NCI-H1694 treated with DMSO at 0.1 percent for 48 hours (cell line): ENCODE data around the gene ANAPC4.

Experiments
- DNase-seq: peaks from one replicate; lab custom pipeline; 2025; lab: John Stamatoyannopoulos, UW

ANAPC4 gene

DNA sequence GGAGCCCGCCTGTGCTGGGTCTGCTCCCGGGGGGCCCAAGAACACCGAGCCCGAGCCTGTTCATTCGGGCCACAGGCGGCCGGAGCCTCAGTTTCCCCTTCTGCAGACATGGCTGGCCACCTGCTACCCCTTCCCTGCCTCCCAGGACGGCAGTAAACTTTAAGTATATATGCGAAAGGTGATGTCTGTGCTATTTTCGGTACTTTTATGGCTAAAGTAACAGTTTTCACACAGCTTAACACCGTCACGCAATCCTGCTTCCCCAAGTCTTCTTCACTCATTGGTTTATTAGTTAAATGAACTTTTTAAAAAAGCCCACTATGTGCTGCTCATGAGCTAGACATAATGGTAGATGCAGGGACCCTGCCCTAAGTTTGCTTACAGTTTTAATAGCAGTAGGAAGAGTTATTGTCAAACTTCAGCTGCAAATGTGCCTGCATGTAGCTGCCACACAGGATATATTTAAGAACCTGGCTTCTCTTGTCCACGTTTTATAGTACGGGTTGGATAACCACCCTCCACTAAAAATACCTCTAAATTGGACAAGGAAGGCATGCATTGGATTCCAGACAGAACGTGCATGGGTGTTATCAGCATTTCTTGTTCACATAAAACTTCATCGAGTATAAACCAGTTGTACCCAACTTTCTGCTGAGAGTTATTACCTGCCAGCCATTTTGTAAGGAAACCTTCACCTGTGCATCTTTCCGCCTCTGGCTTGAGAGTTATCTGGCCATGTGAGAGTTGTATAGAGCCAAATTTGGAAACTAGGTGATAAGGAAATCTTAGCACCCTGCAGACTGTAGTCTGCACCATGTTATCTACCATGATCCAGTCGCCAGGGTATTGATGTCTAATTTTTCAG is 741 bp downstream of the ANAPC4 start:
- DNase-seq = no peak

DNA sequence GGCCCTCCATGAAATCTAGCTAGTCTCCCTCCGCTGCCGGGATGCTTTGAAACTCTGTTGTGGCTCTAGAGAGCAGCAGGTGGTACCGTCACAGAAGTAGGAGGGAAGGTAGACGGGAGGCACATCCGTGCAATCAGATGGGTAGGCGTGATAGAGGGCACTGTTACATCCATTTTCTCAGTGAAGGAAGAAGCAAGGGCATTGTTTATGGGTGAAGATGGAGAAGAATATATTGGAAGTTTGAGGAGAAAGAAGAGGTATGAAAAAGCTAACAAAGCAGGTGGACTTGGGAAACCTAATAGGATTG is 1.3 kb downstream of the ANAPC4 start:
- no peak for DNase-seq

DNA sequence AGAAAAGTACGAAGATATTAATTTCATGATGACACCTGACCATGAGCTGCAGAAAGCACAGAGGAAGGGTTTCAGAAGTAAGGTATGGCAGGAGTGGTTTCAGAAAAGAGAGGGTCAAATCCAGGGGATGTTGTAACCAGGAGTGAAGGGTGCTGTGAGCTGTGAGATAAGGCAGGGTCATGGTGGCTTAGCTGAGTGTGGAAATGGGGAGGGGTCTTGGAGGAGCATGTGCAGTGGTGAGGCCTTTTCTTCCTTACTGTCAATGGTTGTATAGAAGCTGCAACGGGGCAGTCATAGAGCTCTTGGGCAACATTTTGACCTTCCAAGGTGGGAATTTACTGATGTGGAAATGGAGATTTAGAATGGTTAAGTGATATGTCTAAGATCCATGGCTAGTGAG is 2.5 kb downstream of the ANAPC4 start:
- no peak for DNase-seq

DNA sequence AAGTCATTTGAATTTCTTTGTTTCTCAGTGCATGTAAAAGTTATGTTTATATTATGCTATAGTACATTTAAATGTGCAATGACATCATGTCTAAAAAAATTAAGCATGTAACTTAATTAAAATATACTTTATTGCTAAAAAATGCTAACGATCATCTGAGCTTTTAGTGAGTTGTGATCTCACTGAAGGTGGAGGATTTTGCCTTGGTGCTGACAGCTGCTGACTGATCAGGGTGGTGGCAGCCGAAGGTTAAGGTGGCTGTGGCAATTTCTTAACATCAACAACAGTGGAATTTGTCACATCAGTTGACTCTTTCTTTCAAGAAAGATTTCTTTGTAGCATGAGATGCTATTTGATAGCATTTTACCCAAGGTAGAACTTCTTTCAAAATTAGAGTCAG is 6.6 kb downstream of the ANAPC4 start:
- DNase-seq = no peak

DNA sequence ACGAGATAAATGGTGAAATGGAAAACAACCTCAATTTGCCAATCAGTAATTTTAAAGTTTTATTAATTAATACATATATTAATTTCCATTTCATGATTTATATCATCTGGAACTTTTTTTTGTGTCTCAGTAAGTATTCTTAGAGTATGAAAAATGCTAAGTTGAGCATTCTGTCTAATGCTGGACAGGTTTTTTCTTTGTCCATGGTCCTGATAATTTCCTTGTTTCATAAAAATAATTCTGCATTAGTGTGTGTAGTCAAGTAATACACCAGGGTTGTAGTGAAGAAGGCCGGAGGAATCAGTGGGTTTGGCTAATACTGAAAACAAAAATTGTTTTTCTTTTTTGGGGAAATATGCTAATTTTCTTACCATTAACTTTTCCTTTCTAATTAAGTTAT is 9.9 kb downstream of the ANAPC4 start:
- DNase-seq = no peak

DNA sequence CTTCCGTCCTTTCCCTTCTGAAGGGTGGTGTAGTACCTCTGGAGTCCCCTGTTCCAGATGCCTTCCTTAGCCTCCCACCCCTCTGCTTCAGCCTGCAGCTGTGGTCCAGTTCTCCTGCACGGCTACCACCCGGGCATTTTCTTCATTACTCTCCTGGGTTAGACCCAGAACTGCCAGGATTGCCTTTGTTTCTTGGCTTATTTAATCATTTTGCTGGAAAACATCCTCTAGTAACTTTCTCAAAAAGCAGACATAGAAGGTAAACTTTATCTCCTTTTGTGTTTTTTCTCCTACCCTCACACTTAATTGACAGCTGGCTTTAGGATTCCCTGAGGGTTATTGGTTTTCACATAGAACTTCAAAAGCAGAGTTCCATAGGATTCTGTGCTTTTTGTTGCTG is 20.2 kb downstream of the ANAPC4 start:
- DNase-seq = no peak

DNA sequence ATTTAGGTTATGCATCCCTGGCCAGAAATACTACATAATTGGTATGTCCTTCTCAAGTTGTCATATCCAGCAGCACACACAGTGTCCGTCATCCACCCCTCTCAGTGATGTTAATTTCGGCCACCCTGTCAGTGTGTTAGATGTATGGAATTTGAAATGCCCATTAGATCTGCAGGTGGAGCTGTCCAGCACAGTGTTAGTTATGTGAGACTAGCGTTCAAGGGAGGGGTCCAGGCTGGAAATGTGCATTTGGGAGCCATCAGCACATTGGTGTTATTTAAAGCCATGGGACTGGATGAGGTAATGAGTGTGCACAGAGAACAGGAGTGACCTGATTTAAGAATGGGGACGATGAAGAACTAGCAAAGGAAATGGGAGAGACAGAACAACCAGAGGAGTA is 22.4 kb downstream of the ANAPC4 start:
- DNase-seq = no peak

DNA sequence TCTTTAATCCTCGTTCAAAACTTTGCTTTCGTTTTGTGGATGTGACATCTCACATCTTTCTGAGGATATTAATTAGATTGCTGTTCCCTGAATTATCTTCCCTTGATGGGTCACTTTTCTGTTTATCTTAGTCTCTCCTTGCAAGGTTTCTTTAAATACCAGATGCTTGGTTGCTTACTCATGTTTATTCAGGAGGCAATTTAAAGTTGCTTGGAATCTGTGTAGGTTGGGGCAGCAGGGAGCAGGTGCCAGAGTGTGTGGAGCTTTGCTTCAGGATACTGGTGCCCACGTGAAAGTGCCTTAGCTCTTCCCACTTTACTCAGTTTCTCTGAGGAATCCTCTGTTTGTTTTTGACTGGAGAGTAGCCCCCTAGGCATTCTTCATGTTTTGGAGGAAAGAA is 24.0 kb downstream of the ANAPC4 start:
- no peak for DNase-seq

DNA sequence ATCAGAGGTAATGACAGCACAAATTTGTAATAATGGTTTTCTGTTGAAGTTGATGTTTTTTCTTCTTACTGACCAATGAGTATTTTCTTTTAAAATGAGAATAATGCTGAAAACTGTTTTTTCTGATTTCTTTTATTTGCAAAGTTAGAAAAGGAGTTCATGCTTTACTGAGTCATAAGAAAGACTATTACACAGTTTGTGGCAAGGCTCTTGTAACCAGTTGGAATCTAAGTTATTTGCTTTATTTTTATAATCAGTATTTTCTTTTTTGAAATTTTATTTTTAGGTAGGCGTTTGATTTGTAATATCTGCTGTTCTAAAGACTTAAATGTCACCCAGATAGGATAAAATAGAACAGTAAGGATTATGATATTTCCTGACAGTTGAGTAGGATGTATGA is 25.5 kb downstream of the ANAPC4 start:
- DNase-seq = no peak

DNA sequence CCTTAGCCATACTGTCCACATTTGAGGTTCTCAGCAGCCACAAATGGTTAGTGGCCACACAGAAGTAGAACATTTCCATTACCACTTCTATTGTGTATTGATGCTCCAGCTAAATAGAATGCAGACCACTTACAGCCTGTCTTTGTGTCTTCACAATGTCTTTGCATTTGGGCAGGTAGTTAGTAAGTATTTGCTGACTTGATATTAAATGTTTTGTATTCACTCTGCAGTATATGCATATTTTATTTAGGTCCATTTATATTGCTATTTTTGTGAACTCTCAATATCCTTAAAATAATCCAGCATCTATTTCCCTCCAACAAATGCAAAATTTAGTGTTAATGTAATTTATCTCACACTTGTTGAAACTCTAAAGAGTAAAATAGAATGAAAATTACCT is 26.6 kb downstream of the ANAPC4 start:
- no peak for DNase-seq

DNA sequence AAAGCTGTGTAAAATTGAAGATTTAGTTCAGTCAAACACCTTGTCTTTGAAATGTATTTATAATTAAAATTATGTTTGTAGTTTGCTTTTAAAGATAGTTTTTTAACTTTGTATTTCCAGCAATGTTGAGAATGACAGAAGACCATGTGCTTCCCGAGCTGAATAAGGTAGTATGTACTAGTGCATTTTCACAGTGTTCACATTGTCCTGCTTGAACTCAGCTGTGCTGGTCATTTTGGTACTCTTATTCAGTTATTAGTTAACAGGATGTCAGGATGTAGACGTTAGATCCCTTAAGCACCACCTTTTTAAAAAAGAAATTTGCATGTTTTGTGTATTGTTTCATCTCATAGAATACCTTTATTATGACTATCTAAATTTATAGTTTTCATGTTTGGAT is 28.4 kb downstream of the ANAPC4 start:
- DNase-seq = no peak

DNA sequence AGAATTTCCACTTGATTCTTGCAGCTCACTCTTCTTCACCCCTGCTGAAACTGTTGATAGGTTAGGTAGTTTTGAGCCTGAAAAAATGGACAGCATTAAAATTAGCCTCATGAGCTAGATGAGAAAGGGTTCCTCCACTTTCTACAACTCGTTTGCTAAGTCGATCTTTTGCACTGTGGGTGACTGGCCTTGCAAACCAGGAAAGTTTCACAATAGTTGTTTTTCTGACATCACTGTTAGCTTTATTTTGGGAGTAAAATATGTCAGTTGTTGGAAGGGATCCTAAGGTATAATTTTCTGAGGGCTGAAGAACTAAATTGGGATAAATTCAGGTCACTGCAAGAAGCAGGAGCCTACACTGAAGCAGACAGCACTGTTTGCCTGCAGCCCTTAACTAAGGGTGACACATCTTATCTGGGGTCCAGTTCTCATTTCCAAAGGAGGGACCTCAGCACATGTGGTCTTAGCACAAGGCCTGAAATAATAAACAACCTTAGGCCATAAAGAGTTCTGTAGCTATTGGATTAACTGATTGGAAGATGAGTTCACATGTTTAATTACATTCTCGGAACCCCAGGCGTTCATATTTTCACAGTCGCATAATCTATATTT is 29.1 kb downstream of the ANAPC4 start:
- DNase-seq = no peak

DNA sequence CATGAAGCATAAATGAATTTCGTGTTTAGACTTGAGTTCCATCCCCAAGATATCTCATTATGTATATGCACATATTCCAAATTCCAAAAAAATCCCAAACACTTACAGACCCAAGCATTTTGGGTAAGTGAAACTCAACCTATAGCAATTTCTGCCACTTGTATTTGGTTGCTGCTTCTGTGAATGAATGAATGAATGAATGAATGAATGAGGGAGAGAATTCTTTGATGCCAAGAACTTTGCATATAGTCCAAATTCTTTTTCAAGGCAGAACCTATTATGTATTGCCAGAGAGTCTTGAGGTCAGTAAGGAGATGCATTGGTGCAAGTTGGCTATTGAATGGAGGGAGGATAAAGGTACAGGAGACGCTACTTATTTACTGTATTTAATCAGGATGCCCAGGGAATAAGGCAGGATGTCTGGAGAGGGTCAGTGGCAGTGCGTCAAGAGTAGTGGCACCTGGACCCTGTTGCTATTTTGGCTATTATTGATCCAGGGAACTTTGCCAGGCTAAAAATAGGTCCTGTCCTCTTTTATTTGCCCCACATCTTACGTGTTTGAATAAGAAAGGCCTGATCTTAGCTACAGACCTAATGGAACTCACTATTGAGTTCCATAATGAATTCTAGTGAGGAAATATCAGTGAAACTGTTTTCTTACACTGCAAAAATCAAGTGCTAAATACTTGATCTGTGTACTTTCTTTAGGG is 33.9 kb downstream of the ANAPC4 start:
- no peak for DNase-seq

DNA sequence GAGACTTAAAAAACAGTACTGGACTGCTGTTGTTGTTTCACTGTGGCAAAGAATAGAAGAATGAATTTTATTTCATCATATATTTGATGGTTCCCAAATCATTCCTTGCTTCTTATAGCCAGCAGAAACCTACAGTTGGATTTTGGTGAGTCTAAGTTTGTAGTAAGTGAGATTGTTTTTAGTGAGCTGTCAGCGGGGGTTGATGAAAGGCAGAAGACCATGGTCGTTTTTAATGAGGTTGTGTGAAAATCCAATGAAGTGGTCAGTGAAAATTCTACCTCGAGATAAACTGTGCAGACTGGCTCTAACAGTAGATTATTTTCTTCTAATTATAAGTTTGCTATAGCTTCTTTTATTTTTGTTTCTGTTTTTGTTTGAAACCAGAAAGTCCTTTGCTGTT is 36.2 kb downstream of the ANAPC4 start:
- DNase-seq = no peak

DNA sequence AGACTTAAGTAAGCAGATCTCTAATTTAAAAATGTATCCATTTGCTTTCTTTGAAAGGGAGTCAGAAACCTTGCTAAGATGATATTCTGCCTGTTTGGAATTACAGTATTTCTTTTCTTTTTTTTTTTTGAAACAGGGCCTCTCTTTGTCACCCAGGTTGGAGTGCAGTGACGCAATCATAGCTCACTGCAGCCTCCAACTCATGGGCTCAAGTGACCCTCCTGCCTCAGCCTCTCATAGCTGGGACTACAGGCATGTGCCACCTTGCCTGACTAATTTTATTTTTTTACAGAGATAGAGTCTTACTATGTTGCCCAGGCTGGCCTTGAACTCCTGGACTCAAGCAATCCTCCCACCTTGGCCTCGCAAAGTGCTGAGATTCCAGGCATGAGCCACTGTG is 40.0 kb downstream of the ANAPC4 start:
- no peak for DNase-seq

DNA sequence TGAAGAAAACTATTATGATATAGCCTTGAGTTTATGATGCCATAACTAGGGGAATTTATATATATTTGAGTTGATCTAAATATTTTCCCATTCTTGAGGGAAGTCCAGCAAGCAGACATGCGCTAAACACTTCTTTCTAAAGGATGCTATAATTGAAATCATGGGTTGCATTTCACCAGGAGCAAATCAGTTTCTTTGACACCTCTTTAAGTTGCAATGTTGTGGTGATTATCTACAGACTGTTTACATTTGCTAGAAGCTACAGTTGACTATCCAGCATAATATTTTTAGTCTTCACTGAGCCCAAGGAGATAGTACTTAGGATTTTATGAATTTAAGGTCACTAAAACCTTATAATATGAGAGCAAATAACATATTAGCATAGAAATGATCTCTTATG is 43.9 kb downstream of the ANAPC4 start:
- no peak for DNase-seq

DNA sequence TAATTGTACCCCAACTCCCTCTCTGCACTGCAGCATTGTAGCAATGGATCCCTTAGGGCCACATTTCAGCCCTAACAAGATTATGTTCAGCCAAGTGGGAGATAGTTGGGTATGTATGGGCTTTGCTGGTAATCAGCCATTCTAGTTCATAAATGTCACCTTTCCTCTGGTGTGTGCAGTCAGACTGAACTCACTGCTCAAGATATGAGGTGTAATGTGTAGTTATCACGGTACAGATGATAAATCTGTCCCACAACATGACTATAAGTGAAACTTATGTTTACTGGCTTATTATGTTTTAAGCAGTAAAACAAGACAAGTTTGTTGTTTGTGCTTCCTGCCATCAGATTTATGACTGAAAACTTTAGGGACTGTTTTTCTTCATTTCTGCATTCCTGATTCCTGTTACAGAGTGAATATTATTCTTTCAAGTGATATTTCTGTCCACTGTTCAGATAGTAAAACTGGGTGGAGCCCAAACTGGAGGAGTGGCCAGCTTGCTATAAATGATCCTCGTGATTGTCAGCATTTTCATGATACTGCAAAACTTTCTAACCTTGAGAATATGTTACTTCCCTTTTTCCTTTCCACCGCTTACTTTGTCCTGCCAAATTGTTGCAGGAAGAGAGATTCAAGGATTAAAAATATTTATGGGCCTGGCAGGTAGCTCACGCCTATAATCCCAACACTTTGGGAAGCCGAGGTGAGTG is 44.9 kb downstream of the ANAPC4 start:
- no peak for DNase-seq

DNA sequence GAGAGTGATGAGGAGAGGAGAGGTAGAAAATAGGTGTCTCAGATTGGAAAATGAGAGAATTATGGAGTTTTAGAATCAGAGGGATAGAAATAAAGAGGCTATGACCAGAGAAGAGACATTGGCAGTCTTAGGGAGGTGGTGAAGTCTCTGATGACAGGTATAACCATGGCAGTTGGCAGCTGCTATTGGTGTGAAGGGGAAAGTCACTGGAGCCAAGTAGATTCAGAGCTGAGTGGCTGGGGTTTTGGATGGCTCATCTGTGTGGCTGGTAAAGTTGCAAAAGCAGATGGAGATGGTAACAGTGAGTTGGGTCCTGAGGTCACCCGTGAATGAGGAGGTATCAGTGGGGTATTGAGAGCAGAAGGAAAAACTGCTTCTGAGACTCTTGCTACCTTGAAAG is 46.5 kb downstream of the ANAPC4 start:
- DNase-seq = no peak

DNA sequence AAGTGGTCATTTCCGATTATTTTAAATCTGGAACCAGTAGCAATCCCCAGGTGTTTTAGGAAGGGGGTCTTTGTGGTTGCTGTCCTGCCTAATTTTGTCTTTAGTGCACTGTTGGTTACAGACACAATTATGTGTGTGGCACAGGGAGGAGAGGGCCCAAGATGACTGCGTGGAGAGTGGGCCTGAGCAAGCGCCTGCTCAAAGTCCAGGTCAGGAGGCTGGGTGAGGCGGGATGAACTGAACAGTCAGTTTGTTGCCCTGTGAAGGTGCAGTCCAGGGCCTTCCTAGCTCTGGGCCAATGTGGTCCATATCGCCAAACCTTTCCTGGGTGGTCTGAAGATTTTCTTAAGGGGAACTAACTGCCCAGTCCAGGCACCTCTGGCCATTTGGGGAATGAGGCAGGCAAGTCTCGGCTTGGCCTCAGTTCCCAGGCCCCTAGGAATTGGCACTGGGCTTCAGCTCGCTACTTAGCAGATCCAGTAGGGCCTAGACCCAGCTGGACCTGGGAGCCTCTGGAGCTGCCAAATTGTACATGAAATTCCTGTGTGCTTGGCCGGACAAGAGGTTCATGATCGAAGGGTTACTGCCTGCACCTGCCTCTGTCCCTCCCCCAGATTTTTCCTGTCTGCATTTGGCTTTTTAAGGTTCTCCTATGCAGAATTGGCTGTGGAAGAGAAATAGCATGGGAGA is 47.6 kb downstream of the ANAPC4 start:
- DNase-seq = no peak

DNA sequence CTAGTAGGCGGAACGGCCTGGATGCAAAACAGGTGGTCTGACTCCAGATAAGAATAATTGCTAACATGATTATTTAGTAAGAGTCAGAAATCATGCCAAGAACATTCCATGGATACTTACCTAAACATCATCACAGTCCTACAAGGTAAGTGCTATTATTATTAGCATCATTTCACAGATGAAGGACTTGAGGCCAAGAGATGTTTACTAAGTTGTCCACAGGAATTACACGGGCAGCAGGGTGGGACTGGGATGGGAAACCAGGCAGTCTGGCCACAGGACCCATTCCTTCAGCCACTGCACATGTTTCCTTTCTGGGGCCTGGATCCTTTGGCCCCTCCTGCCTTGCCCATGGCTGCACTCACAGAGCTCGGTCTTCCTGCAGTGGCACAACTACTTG is 48.3 kb downstream of the ANAPC4 start:
- no peak for DNase-seq

DNA sequence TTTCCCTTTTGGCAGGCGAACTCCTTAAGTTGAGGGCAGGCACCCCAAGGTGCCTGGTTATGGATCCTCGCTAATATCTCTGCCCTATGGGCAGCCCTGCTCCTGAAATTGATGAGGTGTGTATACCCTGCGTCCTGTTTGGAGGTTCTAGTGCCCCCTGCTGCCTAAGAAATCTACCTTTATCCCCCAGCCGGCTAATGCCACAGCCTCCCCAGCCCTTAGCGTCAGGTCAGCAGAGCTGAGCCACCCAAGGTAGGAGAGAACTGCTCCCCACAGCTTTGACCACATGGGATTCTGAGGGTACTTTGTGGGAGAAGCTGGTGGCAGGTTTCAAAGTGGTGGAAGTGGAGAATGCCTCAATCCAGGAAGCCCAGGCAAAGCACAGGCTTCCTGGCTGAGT is 50.8 kb downstream of the ANAPC4 start:
- DNase-seq = no peak

DNA sequence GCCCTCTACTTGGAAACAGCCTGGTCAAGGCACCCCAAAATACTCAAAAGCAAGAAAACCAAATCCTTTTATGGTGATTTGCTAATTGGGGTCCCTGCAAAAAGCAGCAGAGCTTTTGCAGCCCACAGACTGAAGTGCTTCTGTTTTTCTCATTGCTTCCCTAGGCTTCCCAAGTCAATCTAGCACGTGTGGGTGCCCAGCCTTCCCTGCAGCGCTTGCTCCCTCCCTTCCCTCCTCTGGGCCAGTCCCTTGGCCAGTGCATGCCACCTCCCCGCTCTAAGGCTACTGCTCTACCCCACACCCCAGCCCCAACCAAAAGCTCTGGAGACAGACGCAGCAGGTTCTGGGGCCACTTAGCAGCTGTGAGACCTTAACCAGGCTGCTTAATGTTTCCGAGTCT is 53.6 kb downstream of the ANAPC4 start:
- DNase-seq = no peak
